Muscle layer of duodenum (tissue), 2 donors: ENCODE measurements around the gene STK33.

Experiments
- H3K27ac ChIP-seq: one replicate; pipeline ENCODE4 v1.7.0; 2013; ENCODE audit warnings: mild to moderate bottlenecking, low read length
- H3K27me3 ChIP-seq: one replicate; pipeline ENCODE4 v1.7.0; 2013; ENCODE audit warnings: low read depth, mild to moderate bottlenecking, control low read depth, low read length
- H3K36me3 ChIP-seq, 2 donors: one replicate each; pipeline ENCODE4 v1.7.0; 2013; ENCODE audit warnings: low read length in 2 of 2, control low read depth in 1 of 2, mild to moderate bottlenecking in 1 of 2; ENCODE audit not compliant: insufficient read depth in 2 of 2, control insufficient read depth in 1 of 2
- H3K4me1 ChIP-seq, 2 donors: one replicate each; pipeline ENCODE4 v1.7.0; 2013; ENCODE audit warnings: low read length in 2 of 2, mild to moderate bottlenecking in 2 of 2, control low read depth in 1 of 2, moderate library complexity in 1 of 2; ENCODE audit not compliant: insufficient read depth in 2 of 2, control insufficient read depth in 1 of 2
- H3K4me3 ChIP-seq, 2 donors: one replicate each; pipeline ENCODE4 v1.7.0; 2013; ENCODE audit warnings: low read length in 2 of 2, low read depth in 1 of 2, mild to moderate bottlenecking in 1 of 2
- H3K9me3 ChIP-seq, 2 donors: one replicate each; pipeline ENCODE4 v1.7.0; 2013; ENCODE audit warnings: low read length in 2 of 2, control low read depth in 1 of 2, mild to moderate bottlenecking in 1 of 2; ENCODE audit not compliant: control insufficient read depth in 1 of 2
- donor health status: healthy.

Gene STK33

DNA sequence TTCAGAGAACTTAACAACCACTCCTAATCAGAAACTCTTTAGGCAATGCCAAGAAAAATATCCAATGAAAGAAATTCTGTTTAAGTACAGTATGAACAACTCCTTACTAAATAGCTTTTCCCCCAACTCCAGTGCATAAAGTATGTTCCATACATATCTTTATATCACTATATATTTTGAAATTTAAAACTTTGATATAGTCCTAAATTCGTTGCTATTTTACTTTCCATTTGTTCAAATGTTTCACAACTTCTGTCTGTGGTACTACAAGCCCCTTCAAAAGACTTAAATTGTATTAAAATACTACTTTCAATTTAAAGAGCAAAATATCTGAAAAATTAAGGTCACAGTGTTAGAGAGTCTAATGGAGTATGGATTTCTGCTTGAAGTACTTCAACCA, 52.6 kb downstream of the STK33 start:
- Histone ChIP-seq H3K9me3 (no peaks in the 10 kb centered on the region), H3K27me3 (no peaks in the 10 kb centered on the region), H3K4me3 (no peak overlapping the region), H3K36me3 (no peaks in the 10 kb centered on the region), H3K4me1 (peaks cover 0 to 6% of the 10 kb centered on the region in 2 donors), H3K27ac (no peak overlapping the region)

DNA sequence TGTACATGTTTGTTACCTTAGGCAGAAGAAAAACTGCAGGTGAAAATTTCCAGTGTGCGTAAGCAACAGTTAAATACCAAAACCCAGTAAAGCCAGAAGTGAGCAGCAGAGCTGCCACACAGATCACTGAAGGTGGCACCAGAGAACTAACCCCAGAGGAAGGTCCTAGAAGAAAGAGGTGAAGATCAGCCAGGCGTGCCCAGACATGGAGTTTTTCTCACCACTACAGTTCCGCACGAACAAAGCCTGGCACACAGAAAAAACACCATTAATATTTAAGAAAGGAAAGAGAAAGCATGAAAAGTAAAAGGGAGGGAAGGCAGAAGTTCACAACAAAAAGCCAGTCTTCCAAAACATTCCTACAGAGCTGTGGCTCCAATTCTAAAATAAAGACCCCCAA, 60.7 kb downstream of the STK33 start:
- Histone ChIP-seq H3K4me1 (no peaks in the 10 kb centered on the region), H3K9me3 (no peaks in the 10 kb centered on the region), H3K4me3 (no peak overlapping the region), H3K27me3 (no peaks in the 10 kb centered on the region), H3K27ac (no peak overlapping the region), H3K36me3 (no peaks in the 10 kb centered on the region)

DNA sequence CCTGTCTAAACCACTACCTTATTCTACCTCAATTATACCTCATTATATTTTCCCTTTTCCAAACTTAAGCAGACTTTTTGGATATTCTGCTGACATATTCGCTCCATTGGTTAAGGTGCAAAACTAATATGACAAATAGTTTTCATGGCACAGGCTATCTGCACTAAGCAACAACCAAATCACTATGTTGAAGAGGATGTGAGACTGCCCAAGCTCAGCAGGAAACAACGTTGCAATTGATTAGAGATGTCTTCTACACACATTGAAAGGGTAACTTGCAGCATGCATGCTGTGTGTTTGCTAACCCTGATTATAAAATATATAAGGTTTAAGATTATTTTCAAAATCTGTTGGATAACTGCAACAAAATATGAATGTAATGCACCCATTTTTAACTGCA, 61.6 kb downstream of the STK33 start:
- H3K4me1 ChIP-seq = no peaks in the 10 kb centered on the region
- no peaks in the 10 kb centered on the region for H3K36me3 ChIP-seq
- H3K9me3 ChIP-seq = no peaks in the 10 kb centered on the region
- no peak overlapping the region for H3K27ac ChIP-seq
- H3K27me3 ChIP-seq = no peaks in the 10 kb centered on the region
- H3K4me3 ChIP-seq = no peak overlapping the region

DNA sequence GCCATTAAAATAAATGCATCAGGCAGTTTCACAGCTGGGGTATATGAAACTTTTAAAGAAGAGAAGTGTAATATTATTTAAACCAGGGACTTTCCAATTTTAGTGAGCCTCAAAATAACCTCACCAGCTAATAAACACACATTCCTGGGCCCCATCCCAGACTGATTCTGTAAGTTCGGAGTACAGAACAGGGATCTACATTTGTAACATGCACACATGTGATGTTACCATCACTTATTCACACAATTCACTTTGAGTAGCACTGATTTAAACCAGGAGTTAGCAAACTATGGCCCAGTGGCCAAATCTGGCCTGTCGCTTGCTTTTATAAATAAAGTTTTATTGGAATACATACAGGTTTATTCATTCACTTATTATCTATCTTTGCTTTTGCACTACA, 62.0 kb downstream of the STK33 start:
- Histone ChIP-seq H3K9me3 (no peaks in the 10 kb centered on the region), H3K4me1 (no peaks in the 10 kb centered on the region), H3K27ac (no peak overlapping the region), H3K27me3 (no peaks in the 10 kb centered on the region), H3K36me3 (no peaks in the 10 kb centered on the region), H3K4me3 (no peak overlapping the region)

DNA sequence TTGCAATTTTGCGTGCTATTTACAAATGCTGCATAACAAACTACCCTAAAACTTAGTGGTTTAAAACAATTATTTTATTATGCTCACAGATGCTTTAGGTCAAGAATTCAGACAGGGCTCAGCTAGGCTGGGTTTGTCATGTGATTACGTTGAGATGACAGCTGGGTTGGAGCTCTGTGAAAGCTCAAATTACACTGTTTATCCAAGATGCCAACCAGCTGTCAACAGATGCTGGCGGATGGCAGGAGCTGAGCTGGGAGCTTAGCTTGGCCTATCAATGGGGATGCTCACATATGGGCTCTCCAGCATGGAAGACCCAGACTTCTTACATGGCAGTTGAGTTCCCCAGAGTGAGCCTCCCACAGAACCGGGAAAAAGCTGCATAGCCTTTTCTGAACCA, 62.7 kb downstream of the STK33 start:
- Histone ChIP-seq H3K27me3 (no peaks in the 10 kb centered on the region), H3K36me3 (no peaks in the 10 kb centered on the region), H3K9me3 (no peaks in the 10 kb centered on the region), H3K4me1 (no peaks in the 10 kb centered on the region), H3K27ac (no peak overlapping the region), H3K4me3 (no peak overlapping the region)

DNA sequence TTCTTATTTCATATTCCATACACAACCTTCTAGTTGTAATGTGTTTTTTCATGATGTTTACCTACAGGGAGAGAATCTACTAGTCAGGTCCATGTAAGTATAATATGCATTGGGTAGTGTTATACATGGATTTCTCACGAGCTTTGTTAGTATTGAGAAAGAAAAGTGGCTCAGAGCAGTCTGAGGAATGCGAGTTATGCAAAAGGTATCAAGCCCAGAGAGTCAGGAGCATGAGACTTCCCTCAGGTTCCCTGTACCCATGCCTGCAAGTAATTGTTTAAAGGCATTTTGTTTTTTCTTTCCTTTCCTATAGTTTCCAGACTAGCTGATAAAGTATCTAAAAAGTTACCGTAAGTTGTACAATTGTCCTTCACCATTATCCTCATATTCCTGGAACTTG, 66.1 kb downstream of the STK33 start:
- H3K4me3 ChIP-seq = no peak overlapping the region
- H3K27ac ChIP-seq = no peak overlapping the region

DNA sequence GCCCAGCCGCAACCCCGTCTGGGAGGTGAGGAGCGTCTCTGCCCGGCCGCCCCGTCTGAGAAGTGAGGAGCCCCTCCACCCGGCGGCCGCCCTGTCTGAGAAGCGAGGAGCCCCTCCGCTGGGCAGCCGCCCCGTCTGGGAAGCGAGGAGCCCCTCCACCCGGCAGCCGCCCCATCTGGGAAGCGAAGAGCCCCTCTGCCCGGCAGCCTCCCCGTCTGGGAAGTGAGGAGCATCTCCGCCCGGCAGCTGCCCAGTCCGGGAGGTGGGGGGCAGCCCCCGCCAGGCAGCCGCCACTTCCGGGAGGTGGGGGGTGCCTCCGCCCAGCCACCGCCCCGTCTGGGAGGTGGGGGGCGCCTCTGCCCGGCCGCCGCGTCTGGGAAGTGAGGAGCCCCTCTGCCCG, 70.6 kb downstream of the STK33 start:
- Histone ChIP-seq H3K36me3 (no peaks in the 10 kb centered on the region), H3K27me3 (no peaks in the 10 kb centered on the region), H3K27ac (no peak overlapping the region), H3K9me3 (no peaks in the 10 kb centered on the region), H3K4me1 (no peaks in the 10 kb centered on the region), H3K4me3 (no peak overlapping the region)

More for the DNA sequence above, 66.1 kb downstream of the STK33 start:
- Histone ChIP-seq H3K4me1 (no peaks in the 10 kb centered on the region), H3K36me3 (no peaks in the 10 kb centered on the region), H3K9me3 (no peaks in the 10 kb centered on the region), H3K27me3 (no peaks in the 10 kb centered on the region)

DNA sequence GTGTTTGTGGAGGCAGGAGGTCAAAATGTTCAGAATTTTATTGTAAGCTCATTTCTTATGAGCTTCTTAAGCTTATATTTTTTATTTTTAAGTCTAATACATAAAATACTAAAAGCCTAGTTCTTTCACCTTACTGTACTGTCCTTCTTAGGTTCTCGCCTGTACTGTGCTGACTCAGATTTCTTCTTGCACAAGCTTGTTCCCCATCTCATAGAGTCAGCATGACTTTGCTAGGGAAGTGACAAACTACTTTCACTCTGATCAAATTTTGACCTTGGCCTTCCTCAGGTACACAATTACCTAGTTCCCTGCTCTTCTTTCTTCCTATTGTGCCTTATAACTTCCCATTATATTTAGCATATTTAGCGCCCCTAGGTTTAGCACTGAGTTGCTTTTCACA, 81.5 kb downstream of the STK33 start:
- Histone ChIP-seq H3K36me3 (no peaks in the 10 kb centered on the region), H3K27ac (no peak overlapping the region), H3K4me1 (no peaks in the 10 kb centered on the region), H3K27me3 (no peaks in the 10 kb centered on the region), H3K9me3 (peaks cover 0 to under 1% of the 10 kb centered on the region in 2 donors), H3K4me3 (no peak overlapping the region)

DNA sequence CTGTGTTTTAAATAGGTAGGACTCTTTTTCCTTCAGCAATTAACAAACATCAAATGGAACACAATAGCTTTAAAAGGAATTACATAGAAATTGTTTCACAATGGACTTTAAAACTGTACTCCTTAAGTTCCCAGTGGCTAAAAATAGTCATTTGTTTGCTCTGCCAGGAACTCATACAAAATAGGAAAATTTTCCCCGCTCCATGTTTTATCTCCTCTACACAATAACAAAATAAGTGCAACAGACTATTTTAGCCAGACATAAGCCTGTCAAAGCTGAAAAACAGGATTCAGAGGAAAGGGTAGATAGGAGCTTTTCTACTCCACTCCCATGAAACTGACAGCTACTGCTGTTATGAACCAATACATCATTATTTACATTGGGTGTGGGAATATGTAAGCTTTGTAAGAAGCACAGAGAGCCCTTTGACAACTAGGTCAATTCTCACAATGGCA, 90.1 kb downstream of the STK33 start:
- no peak overlapping the region for H3K27ac ChIP-seq
- H3K4me1 ChIP-seq = peaks cover 0 to 4% of the 10 kb centered on the region in 2 donors

DNA sequence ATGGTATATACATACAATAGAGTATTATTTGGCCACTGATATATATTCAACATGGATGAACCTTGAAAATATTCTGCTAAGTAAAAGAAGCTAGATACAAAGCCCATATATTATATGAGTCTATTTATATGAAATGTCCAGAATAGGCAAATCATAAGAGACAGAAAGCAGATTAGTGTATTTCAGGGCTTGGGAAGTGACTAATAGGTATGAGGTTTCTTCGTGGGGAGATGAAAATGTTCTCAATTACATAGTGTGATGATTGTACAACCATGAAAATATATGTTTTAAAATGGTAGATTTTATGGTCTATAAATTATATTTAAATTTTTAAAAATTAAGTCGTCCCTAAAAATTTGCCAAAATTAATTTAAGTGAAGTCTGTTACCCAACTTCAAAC, 92.2 kb downstream of the STK33 start:
- H3K9me3 ChIP-seq = peaks cover 0 to 7% of the 10 kb centered on the region in 2 donors

More for the DNA sequence above, 90.1 kb downstream of the STK33 start:
- H3K9me3 ChIP-seq = no peaks in the 10 kb centered on the region
- no peak overlapping the region for H3K4me3 ChIP-seq
- H3K36me3 ChIP-seq = no peaks in the 10 kb centered on the region
- H3K27me3 ChIP-seq = no peaks in the 10 kb centered on the region

DNA sequence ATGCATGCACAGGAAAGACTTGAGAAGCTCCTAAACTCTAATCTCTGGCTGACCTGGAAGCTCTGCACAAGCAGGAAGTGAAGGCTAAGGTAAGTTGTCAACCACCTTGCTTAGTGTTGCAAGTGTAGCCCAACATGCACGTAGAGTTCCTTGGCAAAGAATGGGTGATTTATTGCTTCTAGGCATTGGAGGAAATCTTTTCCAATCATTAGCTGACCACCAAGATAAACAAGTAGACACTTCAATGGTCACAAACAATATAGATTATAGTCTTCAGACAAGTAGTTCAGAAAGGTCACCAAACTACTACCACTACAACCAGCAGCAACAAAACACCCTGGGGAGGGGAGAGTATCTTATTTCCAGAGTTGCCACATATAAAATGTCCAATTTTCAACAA, 105.6 kb downstream of the STK33 start:
- no peak overlapping the region for H3K27ac ChIP-seq
- no peaks in the 10 kb centered on the region for H3K27me3 ChIP-seq
- peaks cover 0 to 6% of the 10 kb centered on the region in 2 donors for H3K9me3 ChIP-seq
- no peaks in the 10 kb centered on the region for H3K36me3 ChIP-seq
- H3K4me3 ChIP-seq = no peak overlapping the region
- no peaks in the 10 kb centered on the region for H3K4me1 ChIP-seq

More for the DNA sequence above, 92.2 kb downstream of the STK33 start:
- peaks cover 0 to 4% of the 10 kb centered on the region in 2 donors for H3K4me1 ChIP-seq
- H3K27ac ChIP-seq = no peak overlapping the region
- H3K36me3 ChIP-seq = no peaks in the 10 kb centered on the region
- H3K27me3 ChIP-seq = no peaks in the 10 kb centered on the region
- H3K4me3 ChIP-seq = no peak overlapping the region

DNA sequence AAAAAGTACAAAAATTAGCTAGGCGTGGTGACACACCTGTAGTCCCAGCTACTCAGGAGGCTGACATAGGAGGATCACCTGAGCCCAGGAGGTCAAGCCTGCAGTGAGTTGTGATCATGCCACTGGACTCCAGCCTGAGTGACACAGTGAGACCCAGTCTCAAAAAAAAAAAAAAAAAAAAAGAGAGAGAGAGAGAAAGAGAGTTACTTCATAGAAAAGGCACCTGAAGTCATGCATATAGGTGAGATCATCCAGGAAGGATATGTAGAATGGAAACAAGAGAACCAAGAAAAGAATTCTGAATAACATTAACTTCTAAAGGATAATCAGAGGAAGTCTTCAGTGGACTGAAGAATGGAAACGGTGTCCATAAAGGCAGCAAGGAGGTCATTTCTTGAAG, 106.8 kb downstream of the STK33 start:
- H3K27me3 ChIP-seq = no peaks in the 10 kb centered on the region
- no peaks in the 10 kb centered on the region for H3K36me3 ChIP-seq
- H3K9me3 ChIP-seq = peaks cover 0 to 6% of the 10 kb centered on the region in 2 donors
- H3K4me1 ChIP-seq = no peaks in the 10 kb centered on the region
- H3K27ac ChIP-seq = no peak overlapping the region
- no peak overlapping the region for H3K4me3 ChIP-seq
